Endothelial cell of umbilical vein (primary cell): ENCODE data around the gene NAA40. TPM values are rescaled to one million over a fixed set of nuclear protein-coding genes. Genes with fewer than 3 reads are reported as not detected.
A peak's percentile ranks its signal among the peaks of the same experiment; 100 is the strongest.

Experiments used
- BruUV-seq: library from RNA; stranded (reverse); fragments of 400-500 nt; replicated peaks from 2 replicates; lab custom pipeline; 2021; lab: Mats Ljungman, UMichigan
- CTCF ChIA-PET: fragments of 300-600, 350-600 bp; sonication (Branson Sonifier 250); formaldehyde crosslinking; loops from one replicate; lab custom pipeline; 2021; ENCODE audit warnings: antibody characterized with exemption, inconsistent platforms; lab: Charles Lee
- POLR2A ChIA-PET: fragments of 300-600, 350-600 bp; sonication (Branson Sonifier 250); formaldehyde crosslinking; loops from one replicate; lab custom pipeline; 2021; ENCODE audit warnings: antibody characterized with exemption, inconsistent platforms; lab: Charles Lee
- DNase-seq: peaks from one replicate; pipeline ENCODE4 v3.0.0-alpha.2; 2011; ENCODE audit warnings: low read depth, low spot score
- FAIRE-seq: peaks from 2 replicates; lab custom pipeline; 2011; peaks lifted over from hg19 to GRCh38; lab: Jason Lieb, UNC
- H2AFZ ChIP-seq: 2 replicates; pipeline ENCODE4 v1.6.0; 2012; ENCODE audit warnings: low read depth, low read length, control low read depth, inconsistent platforms
- H3K27ac ChIP-seq: 2 replicates; pipeline ENCODE4 v1.5.1; 2011; ENCODE audit warnings: low read depth, mild to moderate bottlenecking, control low read depth, low read length, moderate library complexity; ENCODE audit not compliant: insufficient read depth
- H3K27me3 ChIP-seq, 2 experiments: 2 replicates each; pipeline versions ENCODE4 v1.6.0 to v1.6.1; 2011; ENCODE audit warnings: low read length in 2 of 2, mixed read lengths in 1 of 2; ENCODE audit not compliant: control insufficient read depth in 2 of 2, insufficient read depth in 2 of 2
- H3K36me3 ChIP-seq, 2 experiments: 2 replicates in 1 of 2; 3 replicates in 1 of 2; pipeline ENCODE4 v1.5.1; 2011; ENCODE audit warnings: low read length in 2 of 2, mild to moderate bottlenecking in 1 of 2, moderate library complexity in 1 of 2; ENCODE audit not compliant: control insufficient read depth in 2 of 2, insufficient read depth in 2 of 2; ENCODE audit errors: extremely low read depth in 1 of 2
- H3K4me1 ChIP-seq: 3 replicates; pipeline ENCODE4 v1.5.1; 2011; ENCODE audit warnings: mild to moderate bottlenecking, low read length; ENCODE audit not compliant: control insufficient read depth, insufficient read depth; ENCODE audit errors: extremely low read depth
- H3K4me2 ChIP-seq: 2 replicates; pipeline ENCODE4 v1.6.1; 2011; ENCODE audit warnings: low read length, control low read depth, mixed read lengths; ENCODE audit not compliant: insufficient read depth
- H3K4me3 ChIP-seq, 3 experiments: fragments of 200-600 bp in 1 of 3; sonication (generic), shearing (Covaris generic) in 1 of 3; replicated peaks in 1 of 3; 2 replicates each; pipeline ENCODE4 v1.5.1; 2011 to 2016; ENCODE audit warnings: control low read depth in 3 of 3, low read length in 3 of 3, mild to moderate bottlenecking in 2 of 3, inconsistent platforms in 1 of 3, low read depth in 1 of 3, moderate library complexity in 1 of 3; ENCODE audit not compliant: insufficient read depth in 1 of 3
- H3K79me2 ChIP-seq: 2 replicates; pipeline ENCODE4 v1.6.0; 2012; ENCODE audit warnings: low read length, inconsistent platforms; ENCODE audit not compliant: control insufficient read depth, insufficient read depth
- H3K9ac ChIP-seq: replicated peaks from 2 replicates; pipeline ENCODE3; 2011; ENCODE audit warnings: low read length, control low read depth; ENCODE audit not compliant: insufficient read depth; ENCODE audit errors: extremely low read depth
- H3K9me1 ChIP-seq: replicated peaks from 3 replicates; pipeline ENCODE4 v1.6.0; 2011; ENCODE audit warnings: mild to moderate bottlenecking, low read length; ENCODE audit not compliant: control insufficient read depth, insufficient read depth; ENCODE audit errors: extremely low read depth
- H3K9me3 ChIP-seq: replicated peaks from 2 replicates; pipeline ENCODE4 v1.5.1; 2012; ENCODE audit warnings: low read length, inconsistent platforms; ENCODE audit not compliant: control insufficient read depth, insufficient read depth
- H4K20me1 ChIP-seq: replicated peaks from 2 replicates; pipeline ENCODE3; 2011; ENCODE audit warnings: mild to moderate bottlenecking, low read length; ENCODE audit not compliant: control insufficient read depth, insufficient read depth; ENCODE audit errors: extremely low read depth
- EZH2 ChIP-seq: IDR thresholded peaks from 2 replicates; pipeline ENCODE4 v1.6.1; 2012; ENCODE audit warnings: borderline replicate concordance, low read depth, mild to moderate bottlenecking, moderate library complexity, low read length, inconsistent platforms; ENCODE audit not compliant: severe bottlenecking
- FOS ChIP-seq: IDR thresholded peaks from 2 replicates; pipeline ENCODE4 v1.6.1; 2011; ENCODE audit warnings: mild to moderate bottlenecking, low read length, moderate library complexity, borderline replicate concordance; ENCODE audit not compliant: insufficient read depth
- GATA2 ChIP-seq: IDR thresholded peaks from 2 replicates; pipeline ENCODE4 v1.7.0; 2011; ENCODE audit warnings: low read depth, mild to moderate bottlenecking, moderate library complexity, mixed read lengths, low read length; ENCODE audit not compliant: insufficient read length, insufficient read depth
- JUN ChIP-seq: IDR thresholded peaks from 2 replicates; pipeline ENCODE4 v1.6.1; 2011; ENCODE audit warnings: borderline replicate concordance, low read depth; ENCODE audit not compliant: insufficient read length, insufficient read depth
- MYC ChIP-seq: IDR thresholded peaks from one replicate; pipeline ENCODE4 v1.6.1; 2011; ENCODE audit warnings: mild to moderate bottlenecking, low read depth, low read length
- POLR2A ChIP-seq: IDR thresholded peaks from 2 replicates; pipeline ENCODE4 v1.6.1; 2012; ENCODE audit warnings: low read depth, mild to moderate bottlenecking, control low read depth, low read length
- POLR2AphosphoS5 ChIP-seq: IDR thresholded peaks from 2 replicates; pipeline ENCODE4 v1.6.1; 2012; ENCODE audit warnings: low read depth, mild to moderate bottlenecking, control low read depth, low read length, moderate library complexity; ENCODE audit not compliant: insufficient read depth
- dilution Hi-C: fragments of 300-500 bp; cut with MboI; formaldehyde crosslinking; loops from one replicate; pipeline ENCODE4 v1.15.0; 2019; ENCODE audit warnings: low sequenced_read_pairs; ENCODE audit not compliant: extremely low pct_ligation_motif_present
- intact Hi-C: fragments of 100-400 bp; cut with micrococcal nuclease; formaldehyde crosslinking; loops from one replicate; pipeline ENCODE4 v1.10.0; 2022
- polyA plus RNA-seq, 4 experiments: library from polyadenylated mRNA; depleted of rRNA in 3 of 4; stranded (reverse) in 3 of 4; unstranded in 1 of 4; fragments of >200 nt; gene quantifications; 2 replicates each; pipeline versions ENCODE4 v1.2.1 to v1.2.3, GENCODE V29; 2011 to 2012; ENCODE audit warnings: missing spikeins in 1 of 4
- total RNA-seq: library from RNA; stranded (reverse); gene quantifications from 2 replicates; pipeline ENCODE4 v1.2.3, GENCODE V29; 2021
- TF ChIP-seq, protein P1 (sequence below), 2 donors: IDR thresholded peaks; 1 replicate in 1 of 2; 2 replicates in 1 of 2; pipeline ENCODE4 v1.5.1; 2011; ENCODE audit warnings: low read length in 2 of 2, mild to moderate bottlenecking in 2 of 2, moderate library complexity in 2 of 2, control low read depth in 1 of 2, inconsistent platforms in 1 of 2, low read depth in 1 of 2; ENCODE audit not compliant: insufficient read depth in 1 of 2; ENCODE audit errors: extremely low read depth in 1 of 2
- TF ChIP-seq, protein P2 (sequence below): IDR thresholded peaks from 2 replicates; pipeline ENCODE4 v1.6.1; 2011; ENCODE audit not compliant: insufficient read depth, insufficient read length

Gene NAA40
- total and polyA plus RNA-seq, 2 donors (not counting 3 experiments of a cell fraction or from before 2014, with no cell fraction given) = 28.5 to 32.3 TPM

DNA sequence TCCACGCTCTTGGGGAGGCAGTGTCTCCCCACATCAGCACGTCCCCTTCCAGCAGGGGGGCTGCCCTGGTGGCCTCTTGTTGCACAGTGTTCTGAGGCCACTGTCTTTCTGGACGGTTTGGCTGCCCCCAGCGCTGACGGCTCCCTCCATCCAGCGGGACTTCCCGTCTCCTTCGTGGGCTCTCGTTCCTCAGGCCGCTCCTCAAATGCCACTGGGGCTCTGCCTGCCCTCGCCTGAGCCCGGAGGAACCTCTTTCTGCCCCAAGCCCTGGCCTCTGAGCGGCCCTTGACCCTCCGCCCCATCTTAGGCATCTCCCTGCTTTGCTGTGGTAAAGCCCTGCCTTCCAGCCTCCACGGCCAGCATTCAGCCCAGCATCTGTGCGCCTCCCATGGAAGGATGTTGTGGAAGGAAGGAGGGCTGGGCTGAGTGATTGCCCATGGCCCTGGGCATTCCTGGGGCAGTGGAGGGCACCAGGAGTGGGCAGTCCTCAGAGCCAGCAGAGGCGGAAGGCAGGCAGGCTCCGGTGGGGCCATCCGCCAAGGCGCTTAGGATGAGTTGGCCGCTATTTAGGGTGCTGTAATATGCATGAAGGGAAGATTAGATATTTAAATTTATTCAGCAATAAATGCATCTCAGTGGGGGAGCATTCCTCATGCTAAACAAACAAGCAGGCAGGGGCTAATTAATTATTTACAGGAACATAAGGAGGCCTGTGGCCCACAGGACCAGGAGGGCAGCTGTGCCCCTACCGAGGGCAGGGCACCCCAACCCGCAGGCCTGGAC, 65.2 kb downstream of the NAA40 start:
- no peaks in the 10 kb centered on the region for H4K20me1 ChIP-seq
- no peak for TF ChIP-seq EZH2
- no peak for TF ChIP-seq MYC
- TF ChIP-seq POLR2AphosphoS5 = no peak
- TF ChIP-seq, protein P1, sequence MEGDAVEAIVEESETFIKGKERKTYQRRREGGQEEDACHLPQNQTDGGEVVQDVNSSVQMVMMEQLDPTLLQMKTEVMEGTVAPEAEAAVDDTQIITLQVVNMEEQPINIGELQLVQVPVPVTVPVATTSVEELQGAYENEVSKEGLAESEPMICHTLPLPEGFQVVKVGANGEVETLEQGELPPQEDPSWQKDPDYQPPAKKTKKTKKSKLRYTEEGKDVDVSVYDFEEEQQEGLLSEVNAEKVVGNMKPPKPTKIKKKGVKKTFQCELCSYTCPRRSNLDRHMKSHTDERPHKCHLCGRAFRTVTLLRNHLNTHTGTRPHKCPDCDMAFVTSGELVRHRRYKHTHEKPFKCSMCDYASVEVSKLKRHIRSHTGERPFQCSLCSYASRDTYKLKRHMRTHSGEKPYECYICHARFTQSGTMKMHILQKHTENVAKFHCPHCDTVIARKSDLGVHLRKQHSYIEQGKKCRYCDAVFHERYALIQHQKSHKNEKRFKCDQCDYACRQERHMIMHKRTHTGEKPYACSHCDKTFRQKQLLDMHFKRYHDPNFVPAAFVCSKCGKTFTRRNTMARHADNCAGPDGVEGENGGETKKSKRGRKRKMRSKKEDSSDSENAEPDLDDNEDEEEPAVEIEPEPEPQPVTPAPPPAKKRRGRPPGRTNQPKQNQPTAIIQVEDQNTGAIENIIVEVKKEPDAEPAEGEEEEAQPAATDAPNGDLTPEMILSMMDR (IDR thresholded peaks at IDR 0.05; ENCODE audit: extremely low read depth in 1 of 2, insufficient read depth in 1 of 2, low read depth in 1 of 2, low read length in 2 of 2) = no peak
- no peak for TF ChIP-seq FOS
- TF ChIP-seq, protein P2, sequence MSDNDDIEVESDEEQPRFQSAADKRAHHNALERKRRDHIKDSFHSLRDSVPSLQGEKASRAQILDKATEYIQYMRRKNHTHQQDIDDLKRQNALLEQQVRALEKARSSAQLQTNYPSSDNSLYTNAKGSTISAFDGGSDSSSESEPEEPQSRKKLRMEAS = no peak
- TF ChIP-seq POLR2A = no peak
- TF ChIP-seq GATA2 = no peak
- no peak for TF ChIP-seq JUN
- H3K27ac ChIP-seq = no peak overlapping the region
- dilution Hi-C loops = no loop called here
- H3K9ac ChIP-seq = no peak overlapping the region
- intact Hi-C loops = no loop called here
- H3K4me3 ChIP-seq = no peak overlapping the region
- H3K79me2 ChIP-seq = no peaks in the 10 kb centered on the region
- POLR2A ChIA-PET = no interaction called here
- peaks cover 44% of the 10 kb centered on the region for H3K4me1 ChIP-seq
- FAIRE-seq (peak; percentile 38), DNase-seq (peak; percentile 44)
- no peak overlapping the region for H2AFZ ChIP-seq
- CTCF ChIA-PET = interaction anchor here (4.9 kb wide), 1 partner anchor 147 kb away, joined by 162 read pairs; no protein-coding TSS in a partner anchor
- H3K4me2 ChIP-seq = no peak overlapping the region
- no peaks in the 10 kb centered on the region for H3K27me3 ChIP-seq
- no peaks in the 10 kb centered on the region for H3K9me1 ChIP-seq
- H3K36me3 ChIP-seq = no peaks in the 10 kb centered on the region
- no TSS peak for BruUV-seq
- H3K9me3 ChIP-seq = no peaks in the 10 kb centered on the region
